ENCODE measurements around the gene ZNF587.
"Not testable (repeated sequence)": the region's sequence is repeated elsewhere in the genome, so short reads cannot be mapped to it uniquely, and the experiment has no call there.

DNA sequence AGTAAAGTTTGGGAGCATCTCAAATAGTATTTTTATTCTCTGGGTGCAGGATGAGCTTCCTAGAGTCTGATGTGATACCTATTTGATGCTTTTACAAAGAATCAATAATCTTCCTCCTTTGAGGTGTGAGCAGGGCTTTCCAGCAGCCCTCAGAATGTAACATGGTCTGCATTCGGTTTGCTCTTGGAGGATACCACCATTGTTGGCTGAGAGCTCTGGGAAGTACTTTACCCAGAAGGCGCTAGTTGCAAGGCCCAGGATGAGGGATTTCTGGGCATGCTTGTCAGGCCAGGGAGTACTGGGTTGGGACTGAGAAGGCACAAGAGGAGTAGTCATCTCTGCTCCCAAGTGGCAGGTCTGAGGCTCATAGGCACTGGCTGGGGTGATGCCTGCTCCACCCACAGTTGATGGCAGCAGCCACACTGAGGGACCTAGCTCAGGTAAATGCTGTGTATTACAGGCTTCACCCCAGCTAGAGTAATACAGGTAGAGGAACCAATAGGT, 445 bp upstream of the ZNF587 start:
- TF ChIP-seq, protein P1, sequence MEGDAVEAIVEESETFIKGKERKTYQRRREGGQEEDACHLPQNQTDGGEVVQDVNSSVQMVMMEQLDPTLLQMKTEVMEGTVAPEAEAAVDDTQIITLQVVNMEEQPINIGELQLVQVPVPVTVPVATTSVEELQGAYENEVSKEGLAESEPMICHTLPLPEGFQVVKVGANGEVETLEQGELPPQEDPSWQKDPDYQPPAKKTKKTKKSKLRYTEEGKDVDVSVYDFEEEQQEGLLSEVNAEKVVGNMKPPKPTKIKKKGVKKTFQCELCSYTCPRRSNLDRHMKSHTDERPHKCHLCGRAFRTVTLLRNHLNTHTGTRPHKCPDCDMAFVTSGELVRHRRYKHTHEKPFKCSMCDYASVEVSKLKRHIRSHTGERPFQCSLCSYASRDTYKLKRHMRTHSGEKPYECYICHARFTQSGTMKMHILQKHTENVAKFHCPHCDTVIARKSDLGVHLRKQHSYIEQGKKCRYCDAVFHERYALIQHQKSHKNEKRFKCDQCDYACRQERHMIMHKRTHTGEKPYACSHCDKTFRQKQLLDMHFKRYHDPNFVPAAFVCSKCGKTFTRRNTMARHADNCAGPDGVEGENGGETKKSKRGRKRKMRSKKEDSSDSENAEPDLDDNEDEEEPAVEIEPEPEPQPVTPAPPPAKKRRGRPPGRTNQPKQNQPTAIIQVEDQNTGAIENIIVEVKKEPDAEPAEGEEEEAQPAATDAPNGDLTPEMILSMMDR (IDR thresholded peaks at IDR 0.05) = not testable (repeated sequence)
- TF ChIP-seq POLR2A (IDR thresholded peaks at IDR 0.05) = not testable (repeated sequence)

All from body of pancreas (tissue), 4 donors.